Measurements from ENCODE around the gene CEP112.

Gene CEP112

DNA sequence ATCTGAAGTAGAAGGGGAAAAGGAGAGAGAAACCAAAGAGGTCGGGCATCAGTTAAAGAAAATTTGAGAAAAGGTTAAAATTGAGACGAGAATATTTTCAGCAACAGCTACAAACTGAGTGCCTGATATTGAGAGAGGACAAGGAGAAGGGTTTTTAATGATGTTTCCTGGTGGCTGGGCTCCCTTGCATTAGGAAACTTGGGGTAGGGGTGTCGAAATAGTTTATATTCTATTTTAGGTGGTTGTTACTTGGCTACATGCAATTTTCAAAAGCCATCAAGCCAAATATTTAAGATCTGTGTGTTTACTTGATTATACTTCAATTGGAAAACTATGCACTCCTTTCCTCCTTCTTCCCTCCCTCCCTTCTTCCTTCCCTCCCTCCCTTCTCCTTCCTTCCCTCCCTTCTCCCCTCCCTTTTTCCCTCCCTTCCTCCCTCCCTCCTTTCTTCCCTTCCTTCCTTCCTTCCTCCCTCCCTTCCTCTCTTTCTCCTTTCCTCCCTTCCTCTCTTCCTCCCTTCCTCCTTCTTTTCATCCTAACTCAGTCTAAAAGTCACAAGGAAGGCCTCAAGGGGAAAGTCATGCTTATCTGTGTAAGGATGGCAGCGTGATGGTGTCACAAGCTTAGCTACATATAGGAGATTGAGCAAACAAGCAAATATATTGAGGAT is 39.1 kb upstream of the CEP112 start:
- H3K27ac ChIP-seq, result no peak overlapping the region
- no peak for TF ChIP-seq ZFX (IDR thresholded peaks at IDR 0.05; ENCODE audit: borderline replicate concordance)
- TF ChIP-seq, protein P1, sequence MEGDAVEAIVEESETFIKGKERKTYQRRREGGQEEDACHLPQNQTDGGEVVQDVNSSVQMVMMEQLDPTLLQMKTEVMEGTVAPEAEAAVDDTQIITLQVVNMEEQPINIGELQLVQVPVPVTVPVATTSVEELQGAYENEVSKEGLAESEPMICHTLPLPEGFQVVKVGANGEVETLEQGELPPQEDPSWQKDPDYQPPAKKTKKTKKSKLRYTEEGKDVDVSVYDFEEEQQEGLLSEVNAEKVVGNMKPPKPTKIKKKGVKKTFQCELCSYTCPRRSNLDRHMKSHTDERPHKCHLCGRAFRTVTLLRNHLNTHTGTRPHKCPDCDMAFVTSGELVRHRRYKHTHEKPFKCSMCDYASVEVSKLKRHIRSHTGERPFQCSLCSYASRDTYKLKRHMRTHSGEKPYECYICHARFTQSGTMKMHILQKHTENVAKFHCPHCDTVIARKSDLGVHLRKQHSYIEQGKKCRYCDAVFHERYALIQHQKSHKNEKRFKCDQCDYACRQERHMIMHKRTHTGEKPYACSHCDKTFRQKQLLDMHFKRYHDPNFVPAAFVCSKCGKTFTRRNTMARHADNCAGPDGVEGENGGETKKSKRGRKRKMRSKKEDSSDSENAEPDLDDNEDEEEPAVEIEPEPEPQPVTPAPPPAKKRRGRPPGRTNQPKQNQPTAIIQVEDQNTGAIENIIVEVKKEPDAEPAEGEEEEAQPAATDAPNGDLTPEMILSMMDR (IDR thresholded peaks at IDR 0.05), result no peak

- peak overlapping the region; percentile 48 for H3K27ac ChIP-seq
- TF ChIP-seq, protein P1 (IDR thresholded peaks at IDR 0.05), result no peak
- TF ChIP-seq ZFX (IDR thresholded peaks at IDR 0.05; ENCODE audit: borderline replicate concordance), result no peak
These were observed 38.0 kb upstream of the CEP112 start for GRCh38 chr17:66229783-66230538.

GRCh38 chr17:66228887-66229782 is 37.2 kb upstream of the CEP112 start, which contains the start of gene APOH:
TSS of gene APOH (minus strand) at chr17:66229415. CDS start at chr17:66229379, 36 bp downstream.
- H3K27ac ChIP-seq, result peak within 1 kb of the TSS; percentile 48
- no peak for TF ChIP-seq ZFX (IDR thresholded peaks at IDR 0.05; ENCODE audit: borderline replicate concordance)
- TF ChIP-seq, protein P1 (IDR thresholded peaks at IDR 0.05), result no peak

GRCh38 chr17:66227212-66228045 is 35.5 kb upstream of the CEP112 start:
- H3K27ac ChIP-seq, result no peak overlapping the region
- TF ChIP-seq ZFX (IDR thresholded peaks at IDR 0.05; ENCODE audit: borderline replicate concordance), result no peak
- TF ChIP-seq, protein P1 (IDR thresholded peaks at IDR 0.05), result no peak

DNA sequence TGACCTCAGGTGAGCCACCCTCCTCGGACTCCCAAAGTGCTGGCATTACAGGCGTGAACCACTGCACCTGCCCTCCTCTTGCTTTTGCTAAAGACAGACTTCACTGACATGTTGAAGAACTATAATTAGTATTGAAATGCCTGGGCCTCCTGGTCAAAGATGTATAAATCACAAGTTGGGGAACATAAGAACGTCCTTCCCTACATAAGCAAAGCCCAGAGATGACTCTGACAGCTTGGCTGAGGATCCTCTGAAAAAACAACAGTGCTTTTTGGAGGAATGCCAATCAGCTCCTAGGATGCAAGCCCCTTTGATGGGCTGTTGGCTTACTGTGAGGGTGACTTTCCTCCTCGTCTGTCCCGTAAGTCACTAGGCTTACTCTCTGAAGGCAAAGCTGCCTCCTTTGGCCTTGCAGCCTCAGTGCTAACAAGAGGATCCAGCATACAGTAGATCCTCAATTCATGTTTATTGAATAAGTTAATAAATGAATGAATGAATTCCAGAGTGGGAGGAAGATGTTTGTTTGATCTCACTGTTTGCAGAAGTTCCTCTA is 30.9 kb upstream of the CEP112 start:
- no peak for TF ChIP-seq ZFX (IDR thresholded peaks at IDR 0.05; ENCODE audit: borderline replicate concordance)
- TF ChIP-seq, protein P1 (IDR thresholded peaks at IDR 0.05), result no peak

More for the DNA sequence above, 30.9 kb upstream of the CEP112 start:
- no peak overlapping the region for H3K27ac ChIP-seq
